Mucosa of rectum (tissue), 2 donors: ENCODE data around the gene PEPD.

ENCODE experiments used
- H3K27ac ChIP-seq, 2 donors: one replicate each; pipeline ENCODE4 v1.7.0; 2013; ENCODE audit warnings: inconsistent platforms in 2 of 2, low read depth in 2 of 2, low read length in 2 of 2
- H3K27me3 ChIP-seq, 2 donors: one replicate each; pipeline ENCODE4 v1.7.0; 2013; ENCODE audit warnings: low read length in 2 of 2; ENCODE audit not compliant: control insufficient read depth in 2 of 2, insufficient read depth in 2 of 2
- H3K36me3 ChIP-seq, 2 donors: one replicate each; pipeline ENCODE4 v1.7.0; 2013; ENCODE audit warnings: low read length in 2 of 2; ENCODE audit not compliant: control insufficient read depth in 2 of 2, insufficient read depth in 2 of 2
- H3K4me1 ChIP-seq, 2 donors: one replicate each; pipeline ENCODE4 v1.7.0; 2013; ENCODE audit warnings: low read length in 2 of 2, mild to moderate bottlenecking in 1 of 2; ENCODE audit not compliant: control insufficient read depth in 2 of 2, insufficient read depth in 2 of 2
- H3K4me3 ChIP-seq, 2 donors: one replicate each; pipeline ENCODE4 v1.7.0; 2013; ENCODE audit warnings: low read length in 2 of 2
- H3K9ac ChIP-seq, 2 donors: one replicate each; pipeline ENCODE4 v1.7.0; 2013; ENCODE audit warnings: low read length in 2 of 2, low read depth in 1 of 2, mild to moderate bottlenecking in 1 of 2
- H3K9me3 ChIP-seq, 2 donors: one replicate each; pipeline ENCODE4 v1.7.0; 2013; ENCODE audit warnings: low read length in 2 of 2; ENCODE audit not compliant: control insufficient read depth in 2 of 2
- donor health status: healthy.
- donor health status: Normal muscosa, but diverticular disease.

PEPD gene

GRCh38 chr19:33416307-33417215 is 105.0 kb downstream of the PEPD start:
- Histone ChIP-seq H3K4me3 (no peak overlapping the region), H3K27ac (no peak overlapping the region), H3K9ac (no peak overlapping the region)

GRCh38 chr19:33414667-33415605 is 106.7 kb downstream of the PEPD start:
- Histone ChIP-seq H3K27ac (no peak overlapping the region), H3K36me3 (no peaks in the 10 kb centered on the region), H3K27me3 (no peaks in the 10 kb centered on the region), H3K4me3 (no peak overlapping the region), H3K9me3 (no peaks in the 10 kb centered on the region), H3K9ac (no peak overlapping the region), H3K4me1 (peaks cover 3 to 10% of the 10 kb centered on the region in 2 donors)

More at GRCh38 chr19:33416307-33417215, 105.0 kb downstream of the PEPD start:
- Histone ChIP-seq H3K4me1 (peaks cover 3 to 10% of the 10 kb centered on the region in 2 donors), H3K27me3 (no peaks in the 10 kb centered on the region), H3K9me3 (no peaks in the 10 kb centered on the region), H3K36me3 (no peaks in the 10 kb centered on the region)

- peaks cover 3 to 10% of the 10 kb centered on the region in 2 donors for H3K4me1 ChIP-seq
- no peaks in the 10 kb centered on the region for H3K27me3 ChIP-seq
- no peak overlapping the region for H3K27ac ChIP-seq
- no peaks in the 10 kb centered on the region for H3K36me3 ChIP-seq
- H3K9me3 ChIP-seq = no peaks in the 10 kb centered on the region
- H3K9ac ChIP-seq = no peak overlapping the region
- no peak overlapping the region for H3K4me3 ChIP-seq
Observed at GRCh38 chr19:33413868-33414666, 107.5 kb downstream of the PEPD start.

GRCh38 chr19:33413426-33413725 is 108.2 kb downstream of the PEPD start:
- Histone ChIP-seq H3K9ac (no peak overlapping the region), H3K4me3 (no peak overlapping the region), H3K9me3 (no peaks in the 10 kb centered on the region), H3K27ac (no peak overlapping the region), H3K36me3 (no peaks in the 10 kb centered on the region), H3K27me3 (no peaks in the 10 kb centered on the region), H3K4me1 (peaks cover 3 to 10% of the 10 kb centered on the region in 2 donors)

GRCh38 chr19:33412601-33413425 is 108.8 kb downstream of the PEPD start:
- Histone ChIP-seq H3K4me1 (peaks cover 3 to 10% of the 10 kb centered on the region in 2 donors), H3K36me3 (no peaks in the 10 kb centered on the region), H3K4me3 (no peak overlapping the region), H3K9me3 (no peaks in the 10 kb centered on the region), H3K27ac (no peak overlapping the region), H3K9ac (no peak overlapping the region), H3K27me3 (no peaks in the 10 kb centered on the region)

- no peaks in the 10 kb centered on the region for H3K9me3 ChIP-seq
- H3K27ac ChIP-seq = no peak overlapping the region
- H3K36me3 ChIP-seq = no peaks in the 10 kb centered on the region
- H3K4me3 ChIP-seq = no peak overlapping the region
- no peak overlapping the region for H3K9ac ChIP-seq
- peaks cover 3 to 10% of the 10 kb centered on the region in 2 donors for H3K4me1 ChIP-seq
- no peaks in the 10 kb centered on the region for H3K27me3 ChIP-seq
Observed at GRCh38 chr19:33411621-33412180, 109.9 kb downstream of the PEPD start.

GRCh38 chr19:33410915-33411401 is 110.6 kb downstream of the PEPD start:
- no peaks in the 10 kb centered on the region for H3K27me3 ChIP-seq
- H3K36me3 ChIP-seq = no peaks in the 10 kb centered on the region
- no peaks in the 10 kb centered on the region for H3K9me3 ChIP-seq
- H3K9ac ChIP-seq = no peak overlapping the region
- H3K4me1 ChIP-seq = peaks cover 3 to 8% of the 10 kb centered on the region in 2 donors
- H3K27ac ChIP-seq = no peak overlapping the region
- no peak overlapping the region for H3K4me3 ChIP-seq

- Histone ChIP-seq H3K27me3 (no peaks in the 10 kb centered on the region), H3K4me1 (peaks cover 3 to 8% of the 10 kb centered on the region in 2 donors), H3K36me3 (no peaks in the 10 kb centered on the region), H3K27ac (no peak overlapping the region), H3K9me3 (no peaks in the 10 kb centered on the region), H3K9ac (no peak overlapping the region), H3K4me3 (no peak overlapping the region)
Observed at GRCh38 chr19:33409906-33410685, 111.5 kb downstream of the PEPD start.
